Keratinocyte (primary cell): Measurements from ENCODE around the gene ZNF428. TPM values are rescaled to one million over a fixed set of nuclear protein-coding genes. Genes with fewer than 3 reads are reported as not detected.

Experiments
- DNase-seq: peaks from one replicate; pipeline ENCODE4 v3.0.0-alpha.2; 2011; ENCODE audit warnings: low read depth, missing footprints, low spot score
- FAIRE-seq: peaks from 2 replicates; lab custom pipeline; 2011; peaks lifted over from hg19 to GRCh38; lab: Jason Lieb, UNC
- H2AFZ ChIP-seq: 2 replicates; pipeline ENCODE4 v1.6.0; 2012; ENCODE audit warnings: low read length, control low read depth, inconsistent platforms; ENCODE audit not compliant: control insufficient read depth
- H3K27ac ChIP-seq: 2 replicates; pipeline ENCODE4 v1.5.1; 2011; ENCODE audit warnings: low read length; ENCODE audit not compliant: control insufficient read depth, insufficient read depth
- H3K27me3 ChIP-seq: 3 replicates; pipeline ENCODE4 v1.6.0; 2011; ENCODE audit warnings: low read length; ENCODE audit not compliant: control insufficient read depth, insufficient read depth; ENCODE audit errors: extremely low read depth
- H3K36me3 ChIP-seq, 2 experiments: 2 replicates in 1 of 2; 3 replicates in 1 of 2; pipeline ENCODE4 v1.5.1; 2011; ENCODE audit warnings: low read length in 2 of 2, mild to moderate bottlenecking in 1 of 2; ENCODE audit not compliant: control insufficient read depth in 2 of 2, insufficient read depth in 2 of 2; ENCODE audit errors: extremely low read depth in 1 of 2
- H3K4me1 ChIP-seq: 3 replicates; pipeline ENCODE4 v1.5.1; 2011; ENCODE audit warnings: low read length; ENCODE audit not compliant: control insufficient read depth, insufficient read depth; ENCODE audit errors: extremely low read depth
- H3K4me2 ChIP-seq: 3 replicates; pipeline ENCODE4 v1.6.0; 2011; ENCODE audit warnings: low read depth, low read length; ENCODE audit not compliant: control insufficient read depth, insufficient read depth; ENCODE audit errors: extremely low read depth
- H3K4me3 ChIP-seq, 3 experiments: fragments of 200-600 bp in 1 of 3; sonication (generic) in 1 of 3; 2 replicates in 2 of 3; 3 replicates in 1 of 3; pipeline ENCODE4 v1.5.1; 2011 to 2016; ENCODE audit warnings: low read length in 3 of 3, mild to moderate bottlenecking in 3 of 3, control low read depth in 2 of 3, inconsistent platforms in 1 of 3, low read depth in 1 of 3, mixed read lengths in 1 of 3, mixed run types in 1 of 3, moderate library complexity in 1 of 3; ENCODE audit not compliant: control insufficient read depth in 2 of 3, insufficient read depth in 2 of 3; ENCODE audit errors: extremely low read depth in 1 of 3
- H3K79me2 ChIP-seq: 2 replicates; pipeline ENCODE4 v1.6.0; 2012; ENCODE audit warnings: low read length; ENCODE audit not compliant: control insufficient read depth, insufficient read depth
- H3K9ac ChIP-seq: 3 replicates; pipeline ENCODE4 v1.6.0; 2011; ENCODE audit warnings: low read length; ENCODE audit not compliant: control insufficient read depth, insufficient read depth; ENCODE audit errors: extremely low read depth
- H3K9me1 ChIP-seq: 3 replicates; pipeline ENCODE4 v1.6.0; 2011; ENCODE audit warnings: low read length; ENCODE audit not compliant: control insufficient read depth, insufficient read depth; ENCODE audit errors: extremely low read depth
- H3K9me3 ChIP-seq: 2 replicates; pipeline ENCODE4 v1.5.1; 2012; ENCODE audit warnings: low read depth, low read length; ENCODE audit not compliant: control insufficient read depth
- H4K20me1 ChIP-seq: 3 replicates; pipeline ENCODE4 v1.6.0; 2011; ENCODE audit warnings: low read length; ENCODE audit not compliant: control insufficient read depth, insufficient read depth; ENCODE audit errors: extremely low read depth
- EZH2 ChIP-seq: IDR thresholded peaks from one replicate; pipeline ENCODE4 v1.6.1; 2012; ENCODE audit warnings: inconsistent platforms, mild to moderate bottlenecking, low read length, moderate library complexity
- dilution Hi-C: fragments of 300-500 bp; cut with MboI; formaldehyde crosslinking; loops from one replicate; pipeline ENCODE4 v1.7.0; 2020; ENCODE audit warnings: low sequenced_read_pairs; ENCODE audit not compliant: extremely low pct_ligation_motif_present
- polyA plus RNA-seq, 5 experiments: library from polyadenylated mRNA; depleted of rRNA in 3 of 5; stranded (reverse) in 3 of 5; stranded (forward) in 1 of 5; unstranded in 1 of 5; fragments of >200 nt; gene quantifications; 1 replicate in 1 of 5; 2 replicates in 3 of 5; 3 replicates in 1 of 5; pipeline versions ENCODE4 v1.2.1 to v1.2.3, GENCODE V29; 2011 to 2012; ENCODE audit warnings: missing spikeins in 2 of 5, low read depth in 1 of 5, low replicate concordance in 1 of 5
- TF ChIP-seq, protein P1 (sequence below), 3 experiments: IDR thresholded peaks in 1 of 3; conservative IDR thresholded peaks in 1 of 3; optimal IDR thresholded peaks in 1 of 3; 2 replicates in 2 of 3; 3 replicates in 1 of 3; pipeline versions ENCODE3 to v1.5.1; 2011; ENCODE audit warnings: low read length in 3 of 3, mild to moderate bottlenecking in 3 of 3, moderate library complexity in 2 of 3, control low read depth in 1 of 3, inconsistent platforms in 1 of 3; ENCODE audit not compliant: insufficient read depth in 2 of 3; ENCODE audit errors: extremely low read depth in 1 of 3

ZNF428 gene
- polyA plus RNA-seq, 1 donor (not counting 4 experiments of a cell fraction or from before 2014, with no cell fraction given) = 13.9 TPM

DNA sequence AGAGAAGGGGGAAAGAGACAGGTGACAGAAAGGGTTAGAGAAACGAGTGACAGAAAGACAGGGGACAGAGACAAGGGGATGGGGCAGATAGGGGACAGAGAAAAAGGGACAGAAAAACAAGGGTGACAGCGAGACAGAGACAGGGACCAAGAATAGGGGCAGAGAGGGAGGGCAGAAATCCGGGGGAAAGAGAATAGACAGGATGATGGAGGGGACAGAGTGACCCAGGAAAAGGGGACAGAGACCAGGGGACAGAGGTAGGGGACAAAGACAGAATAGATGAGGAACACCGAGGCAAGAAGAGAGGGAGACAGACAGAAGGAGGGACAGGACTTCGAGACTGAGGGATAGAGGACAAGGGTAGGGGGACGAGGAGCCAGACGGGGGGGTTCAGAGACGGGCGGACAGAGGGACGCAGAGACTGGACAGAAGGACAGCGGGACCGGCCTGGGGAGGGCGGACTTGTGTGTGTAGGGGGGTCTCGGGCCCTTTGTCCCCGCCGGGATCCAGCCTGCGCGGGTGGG is 19.6 kb upstream of the ZNF428 start:
- peak overlapping the region; percentile 9 for H3K9ac ChIP-seq
- no peak for FAIRE-seq

DNA sequence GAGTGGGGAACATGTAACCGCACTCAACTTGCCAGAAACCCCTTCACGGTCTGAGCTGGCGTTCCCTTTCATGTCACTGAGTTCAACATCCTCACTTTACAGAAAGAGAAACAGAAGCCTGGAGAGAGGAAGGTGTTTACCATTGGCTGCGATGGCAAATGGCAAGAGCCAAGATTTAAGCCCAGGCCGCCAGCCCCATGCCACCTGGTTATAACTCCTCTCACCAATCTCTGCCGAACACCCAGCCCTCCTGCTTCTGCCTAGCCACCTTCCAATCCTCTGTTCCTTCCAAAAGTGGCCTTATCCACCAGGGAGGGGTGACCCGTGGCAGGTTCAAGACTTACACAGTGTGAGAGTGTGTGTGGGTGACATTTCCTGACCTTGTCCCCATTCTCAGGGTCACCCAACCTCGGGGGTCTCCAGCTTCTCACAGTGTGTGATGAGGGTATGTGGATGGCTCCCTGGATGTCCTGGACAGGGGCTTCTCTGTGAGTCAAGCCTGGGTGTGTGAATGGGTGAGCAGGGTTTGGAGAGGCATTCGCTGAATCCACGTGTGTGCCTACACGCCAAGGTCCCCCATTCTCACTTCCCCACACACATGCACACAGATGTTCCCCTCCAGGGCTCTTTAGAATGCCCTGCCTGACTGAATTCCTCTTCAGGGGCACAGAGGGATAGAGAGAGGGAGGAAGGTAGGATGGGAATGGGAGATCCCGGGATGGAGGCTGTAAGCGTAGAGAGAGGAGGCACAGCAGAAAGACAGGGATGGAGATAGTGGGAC is 19.0 kb upstream of the ZNF428 start:
- DNase-seq (no peak), FAIRE-seq (no peak)
- Histone ChIP-seq H3K4me3 (no peak overlapping the region), H3K9me1 (no peaks in the 10 kb centered on the region), H3K79me2 (no peaks in the 10 kb centered on the region), H3K9ac (no peak overlapping the region), H3K36me3 (no peaks in the 10 kb centered on the region), H3K4me1 (peaks cover 18% of the 10 kb centered on the region), H3K4me2 (peak overlapping the region; percentile 27), H3K27me3 (peaks cover 15% of the 10 kb centered on the region), H3K9me3 (no peaks in the 10 kb centered on the region), H3K27ac (no peak overlapping the region), H2AFZ (no peak overlapping the region), H4K20me1 (no peaks in the 10 kb centered on the region)
- TF ChIP-seq, protein P1, sequence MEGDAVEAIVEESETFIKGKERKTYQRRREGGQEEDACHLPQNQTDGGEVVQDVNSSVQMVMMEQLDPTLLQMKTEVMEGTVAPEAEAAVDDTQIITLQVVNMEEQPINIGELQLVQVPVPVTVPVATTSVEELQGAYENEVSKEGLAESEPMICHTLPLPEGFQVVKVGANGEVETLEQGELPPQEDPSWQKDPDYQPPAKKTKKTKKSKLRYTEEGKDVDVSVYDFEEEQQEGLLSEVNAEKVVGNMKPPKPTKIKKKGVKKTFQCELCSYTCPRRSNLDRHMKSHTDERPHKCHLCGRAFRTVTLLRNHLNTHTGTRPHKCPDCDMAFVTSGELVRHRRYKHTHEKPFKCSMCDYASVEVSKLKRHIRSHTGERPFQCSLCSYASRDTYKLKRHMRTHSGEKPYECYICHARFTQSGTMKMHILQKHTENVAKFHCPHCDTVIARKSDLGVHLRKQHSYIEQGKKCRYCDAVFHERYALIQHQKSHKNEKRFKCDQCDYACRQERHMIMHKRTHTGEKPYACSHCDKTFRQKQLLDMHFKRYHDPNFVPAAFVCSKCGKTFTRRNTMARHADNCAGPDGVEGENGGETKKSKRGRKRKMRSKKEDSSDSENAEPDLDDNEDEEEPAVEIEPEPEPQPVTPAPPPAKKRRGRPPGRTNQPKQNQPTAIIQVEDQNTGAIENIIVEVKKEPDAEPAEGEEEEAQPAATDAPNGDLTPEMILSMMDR (optimal IDR thresholded peaks at IDR 0.05 in 1 of 3, IDR thresholded peaks at IDR 0.05 in 1 of 3, conservative IDR thresholded peaks at IDR 0.05 in 1 of 3; ENCODE audit: extremely low read depth in 1 of 3, insufficient read depth in 2 of 3, low read length in 3 of 3) = no peak
- TF ChIP-seq EZH2 = no peak
- dilution Hi-C loops = no loop called here

More for the DNA sequence above, 19.6 kb upstream of the ZNF428 start:
- peaks cover 15% of the 10 kb centered on the region for H3K27me3 ChIP-seq
- no peaks in the 10 kb centered on the region for H3K36me3 ChIP-seq
- DNase-seq = no peak
- no peak overlapping the region for H2AFZ ChIP-seq
- H3K4me3 ChIP-seq = peak overlapping the region; percentile 21 to 36 (median 32)
- no peaks in the 10 kb centered on the region for H4K20me1 ChIP-seq
- TF ChIP-seq, protein P1 (optimal IDR thresholded peaks at IDR 0.05 in 1 of 3, IDR thresholded peaks at IDR 0.05 in 1 of 3, conservative IDR thresholded peaks at IDR 0.05 in 1 of 3; ENCODE audit: extremely low read depth in 1 of 3, insufficient read depth in 2 of 3, low read length in 3 of 3) = no peak
- TF ChIP-seq EZH2 = no peak
- peak overlapping the region; percentile 27 for H3K4me2 ChIP-seq
- H3K4me1 ChIP-seq = peaks cover 14% of the 10 kb centered on the region
- H3K9me3 ChIP-seq = no peaks in the 10 kb centered on the region
- no peak overlapping the region for H3K27ac ChIP-seq
- no peaks in the 10 kb centered on the region for H3K9me1 ChIP-seq
- H3K79me2 ChIP-seq = no peaks in the 10 kb centered on the region
- dilution Hi-C loops = no loop called here
